Gastrocnemius medialis (tissue), 4 donors: Measurements from ENCODE around the gene CLMN.
"Not testable (repeated sequence)": the region's sequence is repeated elsewhere in the genome, so short reads cannot be mapped to it uniquely, and the experiment has no call there.

Experiments
- CTCF ChIP-seq, 5 experiments: fragments of 450-650 bp in 3 of 5; fragments of 200-600 bp in 2 of 5; sonication (generic) in 2 of 5; IDR thresholded peaks in 4 of 5; conservative IDR thresholded peaks in 1 of 5; 1 replicate in 4 of 5; 2 replicates in 1 of 5; pipeline ENCODE4 v1.5.1; 2016 to 2019; ENCODE audit warnings: antibody characterized with exemption in 5 of 5, mild to moderate bottlenecking in 3 of 5, moderate library complexity in 3 of 5
- POLR2A ChIP-seq, 2 donors: fragments of 450-650 bp; IDR thresholded peaks; one replicate each; pipeline ENCODE4 v1.6.1; 2017; ENCODE audit warnings: antibody characterized with exemption in 2 of 2, mild to moderate bottlenecking in 2 of 2, moderate library complexity in 2 of 2

GRCh38 chr14:95138455-95138854 is 181.3 kb downstream of the CLMN start:
- TF ChIP-seq CTCF (IDR thresholded peaks at IDR 0.05 in 4 of 5, conservative IDR thresholded peaks at IDR 0.05 in 1 of 5); POLR2A (IDR thresholded peaks at IDR 0.05): not testable (repeated sequence)
